Esophagus squamous epithelium (tissue), 4 donors: ENCODE results near the gene CADM4.

Experiments
- CTCF ChIP-seq, 6 experiments: fragments of 450-650 bp in 4 of 6; fragments of 200-600 bp in 2 of 6; sonication (generic) in 2 of 6; IDR thresholded peaks; one replicate each; pipeline ENCODE4 v1.5.1; 2016 to 2019; ENCODE audit warnings: antibody characterized with exemption in 6 of 6, mild to moderate bottlenecking in 4 of 6, moderate library complexity in 4 of 6
- POLR2A ChIP-seq, 4 donors: fragments of 450-650 bp; IDR thresholded peaks; one replicate each; pipeline ENCODE4 v1.6.1; 2017; ENCODE audit warnings: antibody characterized with exemption in 4 of 4, mild to moderate bottlenecking in 4 of 4, moderate library complexity in 3 of 4

DNA sequence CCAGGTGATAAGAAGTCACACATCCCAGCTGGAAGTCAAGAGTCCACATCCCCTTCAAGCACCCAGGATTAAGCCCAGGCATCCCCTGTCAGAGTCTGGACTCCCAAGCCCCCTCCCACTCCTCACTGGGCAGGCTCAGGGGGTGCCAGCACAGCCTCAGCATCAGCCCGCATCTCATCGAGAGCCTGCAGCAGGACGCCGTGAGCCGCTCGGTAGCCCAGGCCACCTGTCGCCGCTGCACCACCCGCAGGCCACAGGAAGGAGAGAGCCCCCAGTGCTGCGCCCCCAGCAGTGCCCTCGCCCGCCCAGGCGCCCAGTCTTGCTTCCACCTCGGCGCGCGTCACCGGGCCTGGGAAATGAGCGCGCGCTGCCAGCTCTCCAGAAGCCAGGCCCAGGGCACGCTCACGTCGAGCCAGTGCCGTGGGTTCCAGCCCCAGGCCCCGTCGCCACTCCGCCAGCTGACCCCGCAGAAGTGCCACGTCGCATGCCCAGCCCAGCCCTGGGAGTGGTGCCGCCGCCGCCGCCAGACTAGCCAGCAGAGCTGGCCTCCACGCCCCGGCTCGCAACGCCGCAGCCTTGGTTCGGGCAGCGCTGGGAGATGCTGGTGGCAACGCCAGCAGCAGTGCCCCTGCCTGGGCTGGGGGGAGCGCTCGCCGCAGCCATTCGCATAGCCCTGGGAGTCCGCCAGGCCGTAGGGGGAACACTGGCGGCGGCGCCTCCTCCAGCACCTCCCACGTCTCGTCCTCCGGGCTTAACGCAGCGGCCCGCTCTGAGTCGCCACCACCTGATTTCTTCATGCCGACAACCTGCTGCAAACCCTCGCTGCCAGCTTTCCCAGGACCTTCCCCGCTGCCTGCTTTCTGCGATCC is 47.5 kb downstream of the CADM4 start:
- TF ChIP-seq CTCF (IDR thresholded peaks at IDR 0.05) (no peak), POLR2A (IDR thresholded peaks at IDR 0.05) (no peak)
